LNCaP clone FGC (cell line): ENCODE measurements around the gene PSTK.

Source experiments
- DNase-seq: peaks from one replicate; pipeline ENCODE4 v3.0.0-alpha.2; 2011; ENCODE audit warnings: low read depth
- H3K4me3 ChIP-seq: 2 replicates; pipeline ENCODE4 v1.5.1; 2011; ENCODE audit warnings: mild to moderate bottlenecking, low read depth, low read length, control low read depth
- TF ChIP-seq, protein P1 (sequence below): IDR thresholded peaks from 2 replicates; pipeline ENCODE4 v1.5.1; 2012; ENCODE audit warnings: mild to moderate bottlenecking; ENCODE audit not compliant: control insufficient read depth, insufficient read depth; ENCODE audit errors: extremely low read depth

The PSTK gene

GRCh38 chr10:122990278-122990677 lies 10.1 kb downstream of the PSTK start:
- H3K4me3 ChIP-seq, result no peak overlapping the region
- no peak for DNase-seq
- TF ChIP-seq, protein P1, sequence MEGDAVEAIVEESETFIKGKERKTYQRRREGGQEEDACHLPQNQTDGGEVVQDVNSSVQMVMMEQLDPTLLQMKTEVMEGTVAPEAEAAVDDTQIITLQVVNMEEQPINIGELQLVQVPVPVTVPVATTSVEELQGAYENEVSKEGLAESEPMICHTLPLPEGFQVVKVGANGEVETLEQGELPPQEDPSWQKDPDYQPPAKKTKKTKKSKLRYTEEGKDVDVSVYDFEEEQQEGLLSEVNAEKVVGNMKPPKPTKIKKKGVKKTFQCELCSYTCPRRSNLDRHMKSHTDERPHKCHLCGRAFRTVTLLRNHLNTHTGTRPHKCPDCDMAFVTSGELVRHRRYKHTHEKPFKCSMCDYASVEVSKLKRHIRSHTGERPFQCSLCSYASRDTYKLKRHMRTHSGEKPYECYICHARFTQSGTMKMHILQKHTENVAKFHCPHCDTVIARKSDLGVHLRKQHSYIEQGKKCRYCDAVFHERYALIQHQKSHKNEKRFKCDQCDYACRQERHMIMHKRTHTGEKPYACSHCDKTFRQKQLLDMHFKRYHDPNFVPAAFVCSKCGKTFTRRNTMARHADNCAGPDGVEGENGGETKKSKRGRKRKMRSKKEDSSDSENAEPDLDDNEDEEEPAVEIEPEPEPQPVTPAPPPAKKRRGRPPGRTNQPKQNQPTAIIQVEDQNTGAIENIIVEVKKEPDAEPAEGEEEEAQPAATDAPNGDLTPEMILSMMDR, result no peak

DNA sequence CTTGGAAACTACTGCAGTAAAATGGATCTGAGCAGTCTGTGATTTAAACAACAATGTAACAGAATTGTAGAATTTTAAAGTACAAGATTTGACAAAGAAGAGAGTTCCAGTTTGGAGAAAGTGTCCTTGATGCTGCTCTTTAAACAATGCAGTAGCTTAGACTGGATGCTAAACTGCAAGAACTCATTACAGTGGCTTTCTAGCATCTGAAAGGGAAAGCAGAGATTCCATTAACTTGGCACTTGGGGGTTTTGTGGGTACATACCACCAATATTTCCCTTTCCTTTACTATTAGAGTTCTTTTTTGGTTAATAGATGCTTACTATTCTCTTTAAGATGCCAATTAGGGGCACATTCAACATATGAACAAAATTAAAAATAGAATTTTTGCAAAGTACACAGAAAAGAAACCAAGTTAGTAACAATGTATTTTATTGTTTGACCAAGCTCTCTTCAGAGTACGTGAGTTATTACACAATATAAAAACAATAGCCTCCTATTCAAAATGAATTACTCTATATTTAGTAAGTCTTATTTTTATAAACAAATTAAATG lies 11.9 kb downstream of the PSTK start:
- no peak for DNase-seq
- H3K4me3 ChIP-seq, result no peak overlapping the region
- TF ChIP-seq, protein P1, result no peak

DNA sequence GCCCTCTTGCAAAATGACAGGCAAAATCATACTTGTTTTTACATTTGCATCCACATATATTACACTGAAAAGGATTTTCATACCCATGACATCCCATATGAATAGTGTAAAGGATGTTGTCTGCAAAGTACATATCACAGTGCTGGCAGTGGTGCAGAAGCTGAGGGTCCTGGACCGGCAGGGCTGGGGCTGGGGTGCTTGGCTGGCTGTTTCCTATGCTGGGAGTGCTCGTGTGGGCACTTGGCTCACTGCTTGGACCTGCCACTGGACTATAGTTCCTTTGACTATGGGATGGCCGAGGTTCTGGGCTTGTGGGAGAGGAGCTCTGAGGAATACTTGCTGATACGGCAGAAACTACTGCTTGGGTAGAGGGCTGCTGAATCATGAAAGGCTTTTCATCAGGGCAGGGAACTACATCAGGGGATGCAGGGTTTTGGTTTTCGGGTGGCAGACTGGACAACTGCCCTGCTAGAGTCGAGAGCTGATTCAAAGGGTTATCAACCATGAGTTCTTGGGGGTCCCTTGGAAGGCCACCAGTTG lies 13.7 kb downstream of the PSTK start:
- no peak overlapping the region for H3K4me3 ChIP-seq
- TF ChIP-seq, protein P1, result no peak
- no peak for DNase-seq

GRCh38 chr10:122995936-122996335 lies 15.7 kb downstream of the PSTK start:
- DNase-seq, result no peak
- TF ChIP-seq, protein P1, result no peak
- H3K4me3 ChIP-seq, result no peak overlapping the region

DNA sequence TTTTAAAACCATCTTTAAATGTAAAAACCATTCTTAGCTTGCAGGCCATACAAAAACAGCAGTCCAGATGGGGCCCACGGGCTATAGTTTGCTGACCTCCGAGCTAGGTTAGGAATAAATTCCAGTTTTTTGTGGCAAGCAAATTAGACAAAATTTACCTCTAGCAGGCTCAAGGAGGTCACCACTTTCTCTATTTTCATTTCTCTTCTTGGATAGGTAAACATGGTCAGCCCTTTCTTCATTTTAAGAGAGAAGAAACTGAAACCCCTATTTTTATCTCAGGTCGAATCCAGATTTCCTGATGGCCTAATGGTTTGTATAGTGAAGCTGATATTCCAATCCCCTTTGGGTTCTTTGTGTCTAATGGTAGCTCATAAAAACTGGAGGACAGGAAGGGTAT lies 17.7 kb downstream of the PSTK start:
- no peak overlapping the region for H3K4me3 ChIP-seq
- DNase-seq, result no peak
- TF ChIP-seq, protein P1, result no peak

- DNase-seq, result no peak
- no peak overlapping the region for H3K4me3 ChIP-seq
- TF ChIP-seq, protein P1, result no peak
These were observed 18.2 kb downstream of the PSTK start for GRCh38 chr10:122998360-122998917.

DNA sequence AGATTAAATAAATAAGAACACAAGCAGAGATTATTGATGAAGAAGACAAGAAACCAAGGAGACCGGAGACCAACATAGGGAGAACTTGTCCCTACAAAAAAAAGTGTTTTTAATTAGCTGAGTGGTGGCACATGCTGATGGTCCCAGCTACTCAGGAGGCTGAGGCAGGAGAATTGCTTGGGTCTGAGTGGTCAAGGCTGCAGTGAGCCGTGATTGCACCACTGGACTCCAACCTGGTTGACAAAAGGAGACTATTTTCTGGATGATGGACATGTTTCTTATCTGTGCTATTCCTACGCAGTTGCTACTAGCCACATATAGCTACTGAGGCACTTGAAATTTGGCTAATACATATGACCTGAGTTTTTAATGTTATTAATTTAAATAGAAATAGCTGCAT lies 18.7 kb downstream of the PSTK start:
- no peak overlapping the region for H3K4me3 ChIP-seq
- DNase-seq, result no peak
- TF ChIP-seq, protein P1, result no peak
